HG03064 (cell line): ENCODE data around the gene PPP1R3D.
"Not testable (repeated sequence)": the region's sequence is repeated elsewhere in the genome, so short reads cannot be mapped to it uniquely, and the experiment has no call there.

Source experiments
- ATAC-seq: cut with Tn5 transposase; IDR thresholded peaks from one replicate; pipeline ENCODE4 v1.9.1; 2021; ENCODE audit warnings: low read depth; ENCODE audit not compliant: unreplicated experiment

The PPP1R3D gene, protein sequence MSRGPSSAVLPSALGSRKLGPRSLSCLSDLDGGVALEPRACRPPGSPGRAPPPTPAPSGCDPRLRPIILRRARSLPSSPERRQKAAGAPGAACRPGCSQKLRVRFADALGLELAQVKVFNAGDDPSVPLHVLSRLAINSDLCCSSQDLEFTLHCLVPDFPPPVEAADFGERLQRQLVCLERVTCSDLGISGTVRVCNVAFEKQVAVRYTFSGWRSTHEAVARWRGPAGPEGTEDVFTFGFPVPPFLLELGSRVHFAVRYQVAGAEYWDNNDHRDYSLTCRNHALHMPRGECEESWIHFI

DNA sequence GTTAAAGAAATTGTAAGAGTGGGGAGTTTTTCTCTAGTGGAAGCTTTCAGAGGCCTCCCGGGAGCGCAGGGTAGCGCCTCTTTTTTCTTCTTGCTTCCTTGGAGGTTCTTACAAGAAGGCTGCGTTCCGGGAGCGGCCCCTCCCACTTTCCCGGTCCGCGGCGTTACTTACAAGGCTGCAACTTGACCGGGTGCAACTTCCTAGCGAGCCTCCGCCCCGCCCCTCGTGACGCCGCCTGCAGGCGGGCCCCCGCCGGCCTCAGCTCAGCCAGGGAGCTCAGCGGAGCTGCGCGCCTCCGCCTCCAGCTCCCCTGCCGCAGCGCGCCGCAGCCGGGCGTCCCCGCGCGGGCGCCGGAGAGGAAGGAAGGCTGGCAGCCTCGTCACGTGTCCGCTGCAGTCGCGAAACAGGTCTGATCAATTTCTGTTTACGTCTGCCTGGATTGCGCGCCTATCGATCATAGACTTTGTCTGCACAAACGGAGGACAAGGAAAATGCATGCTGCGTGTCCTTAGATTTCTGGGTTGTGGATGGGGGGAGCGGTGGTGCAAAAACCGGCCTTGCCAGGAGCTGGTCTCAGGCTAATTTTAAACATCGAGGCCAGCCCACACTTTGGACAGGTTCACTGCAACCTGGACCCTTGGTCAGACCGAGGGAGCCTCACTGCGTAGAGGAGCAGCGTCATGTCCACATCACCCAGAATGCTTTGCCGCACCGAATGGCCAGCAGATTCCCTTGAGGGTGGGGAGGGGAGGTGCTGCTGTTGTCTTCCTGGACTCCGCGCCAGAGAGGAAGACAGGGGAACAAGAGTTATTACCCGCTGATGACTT, at the start of gene PPP1R3D, which contains the start of gene FAM217B:
TSS of gene PPP1R3D (minus strand) at position 177 of the 827 bp plus-strand sequence. CDS start 374 bp downstream, outside the sequence.
TSS of gene FAM217B (plus strand) at position 261 of the 827 bp plus-strand sequence. CDS start 3,555 bp downstream, outside the sequence.
- ATAC-seq: peak; percentile 93

DNA sequence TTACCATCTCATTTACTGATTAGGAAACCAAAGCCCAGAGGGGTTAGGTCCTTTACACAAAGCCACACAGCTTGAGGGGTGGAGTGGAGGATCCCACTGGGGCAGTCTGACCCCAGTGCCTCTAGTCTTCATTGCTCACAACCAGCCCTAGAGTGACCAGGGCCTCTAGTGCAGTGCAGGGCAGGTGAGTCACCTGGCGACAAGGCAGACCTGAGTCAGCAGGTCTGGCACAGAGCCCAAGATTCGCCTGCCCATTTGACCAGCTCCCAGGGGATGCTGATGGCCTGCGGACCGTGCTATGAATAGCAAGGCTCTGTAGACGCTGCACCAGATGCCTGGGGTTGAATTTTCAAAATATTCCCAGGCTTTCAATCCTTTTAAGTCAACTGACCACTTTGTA, 48.0 kb upstream of the PPP1R3D start:
- ATAC-seq: no peak

DNA sequence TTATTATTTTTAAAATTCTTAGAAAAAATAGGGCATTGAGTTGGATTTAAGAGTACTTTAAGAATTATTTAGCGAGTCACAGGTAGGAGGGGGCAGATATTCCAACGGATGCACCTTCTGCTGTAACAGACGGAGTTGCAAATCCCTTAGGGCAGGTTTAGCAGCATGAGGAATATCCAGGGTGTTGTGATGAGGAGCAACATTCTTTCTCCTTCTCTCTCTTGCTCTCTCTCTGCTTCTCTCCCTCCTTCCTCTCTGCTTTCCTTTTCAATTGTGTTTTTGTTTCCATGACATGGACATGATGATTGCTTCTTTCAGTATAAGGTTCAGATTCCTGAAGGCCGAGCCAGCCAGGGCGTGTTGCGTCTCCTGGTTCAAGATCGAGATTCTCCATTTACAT, 47.0 kb upstream of the PPP1R3D start:
- no peak for ATAC-seq

DNA sequence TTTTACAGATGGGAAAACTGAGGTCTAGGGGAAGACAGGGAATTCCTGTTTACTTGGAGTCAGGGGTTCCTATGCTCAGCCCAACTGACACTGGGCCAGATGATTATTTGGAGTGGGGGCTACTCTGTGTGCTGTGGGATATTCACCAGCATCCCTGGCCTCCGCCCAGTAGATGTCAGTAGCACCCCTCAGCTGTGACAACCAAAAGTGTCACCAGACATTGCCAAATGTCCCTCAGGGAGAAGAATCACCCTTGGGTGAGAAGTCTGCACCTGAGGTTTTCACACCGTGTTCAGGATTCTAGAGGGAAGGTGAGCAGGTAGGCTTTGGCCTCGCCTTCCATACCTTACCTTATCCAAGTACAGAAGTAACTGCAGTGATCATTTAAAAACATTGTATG, 45.8 kb upstream of the PPP1R3D start:
- ATAC-seq: no peak

DNA sequence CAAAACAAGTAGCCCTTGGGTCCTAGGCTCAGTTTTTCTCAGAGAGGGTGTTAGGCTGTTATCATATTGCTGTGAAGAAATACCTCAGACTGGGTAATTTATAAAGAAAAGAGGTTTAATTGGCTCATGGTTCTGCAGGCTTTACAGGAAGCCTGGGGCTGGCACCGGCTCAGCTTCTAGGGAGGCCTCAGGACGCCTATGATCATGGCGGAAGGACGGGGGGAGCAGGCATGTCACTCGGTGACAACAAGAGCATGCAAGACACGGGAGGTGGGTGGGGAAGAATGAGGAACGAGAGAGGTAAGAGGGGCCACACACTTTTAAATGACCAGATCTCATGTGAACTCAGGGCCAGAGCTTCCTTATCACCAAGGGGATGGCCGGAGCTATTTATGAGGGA, 45.1 kb upstream of the PPP1R3D start:
- no peak for ATAC-seq

DNA sequence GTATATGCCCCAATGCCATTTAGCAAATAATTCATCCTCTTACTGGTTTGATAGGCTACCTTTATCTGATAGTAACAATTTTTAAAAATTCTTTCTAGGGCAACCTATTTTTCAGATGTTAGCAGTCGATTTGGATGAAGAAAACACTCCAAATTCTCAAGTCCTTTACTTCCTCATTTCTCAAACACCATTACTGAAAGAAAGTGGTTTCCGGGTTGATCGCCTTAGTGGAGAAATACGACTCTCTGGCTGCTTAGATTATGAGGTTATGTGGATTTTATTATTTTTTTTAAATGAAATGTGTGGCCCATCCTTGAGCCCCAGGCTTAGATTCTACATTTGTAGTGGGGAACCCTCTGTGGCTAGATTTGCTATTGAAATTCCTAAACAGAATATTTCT, 44.4 kb upstream of the PPP1R3D start:
- ATAC-seq: no peak

DNA sequence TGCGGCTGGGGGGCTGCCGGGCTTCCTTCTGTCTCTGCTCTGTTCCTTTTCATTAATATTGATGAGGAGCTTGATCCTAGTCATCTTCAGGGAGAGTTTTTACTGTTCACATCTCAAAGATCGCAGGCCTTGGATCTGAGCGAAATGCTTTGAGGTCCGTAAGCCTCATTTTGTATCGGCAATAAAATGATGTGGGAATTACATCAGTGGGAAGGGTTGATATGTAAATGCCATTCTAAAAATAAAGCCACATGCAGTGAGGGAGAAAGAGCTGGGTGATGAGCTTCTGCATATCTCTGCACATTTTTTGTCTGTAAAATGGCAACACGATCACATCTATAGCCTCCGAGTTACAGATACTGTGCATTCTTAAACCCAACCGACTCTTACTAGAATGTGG, 43.0 kb upstream of the PPP1R3D start:
- ATAC-seq: no peak

DNA sequence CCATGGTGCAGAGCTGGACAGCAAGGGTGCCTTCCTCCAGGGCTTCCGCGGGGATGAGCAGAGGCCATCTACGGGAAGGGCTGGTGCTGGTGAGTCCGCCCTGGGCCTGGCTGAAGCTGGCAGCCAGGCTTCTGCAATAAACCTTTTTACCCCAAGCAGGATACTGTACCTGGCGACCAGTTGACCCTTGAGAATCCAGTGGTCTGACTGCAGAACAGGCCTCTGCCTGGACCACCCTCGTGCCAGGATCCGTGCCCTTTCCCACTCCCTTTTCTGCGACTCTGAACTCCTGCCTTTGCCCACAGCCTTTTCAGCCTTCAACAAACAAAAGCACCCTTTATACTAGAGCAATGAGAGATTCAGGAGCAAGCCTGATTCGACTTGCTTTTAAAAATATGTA, 37.0 kb upstream of the PPP1R3D start:
- no peak for ATAC-seq

DNA sequence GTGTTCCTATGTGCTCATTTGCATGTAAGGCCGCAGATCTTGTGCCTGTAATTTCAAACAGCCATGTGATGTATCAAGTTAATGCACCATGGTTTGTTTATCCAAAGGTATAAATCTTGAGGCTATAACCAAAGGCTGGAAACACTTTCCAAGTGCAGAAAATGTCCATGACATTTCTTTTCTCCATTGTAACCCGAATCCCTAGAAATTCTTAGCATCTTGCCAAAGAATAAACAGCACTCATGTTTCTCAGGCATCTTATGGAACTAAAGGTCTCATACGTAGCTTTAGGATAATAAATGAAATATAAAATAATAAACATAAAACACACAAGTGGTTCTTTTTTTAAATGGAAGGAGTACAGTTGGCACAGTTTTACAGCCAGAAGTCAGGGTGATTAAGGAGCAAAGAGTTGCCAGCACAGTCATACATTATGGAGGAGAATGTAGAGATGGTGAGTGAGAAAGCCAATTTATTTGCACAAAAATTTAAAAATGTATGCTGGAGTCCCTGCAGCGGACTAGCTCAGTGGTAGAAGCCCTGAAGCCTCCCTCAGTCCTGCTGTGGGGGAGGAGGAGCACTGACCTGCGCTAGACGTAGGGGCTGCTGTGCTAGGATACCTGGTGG, 36.2 kb upstream of the PPP1R3D start:
- ATAC-seq: no peak

DNA sequence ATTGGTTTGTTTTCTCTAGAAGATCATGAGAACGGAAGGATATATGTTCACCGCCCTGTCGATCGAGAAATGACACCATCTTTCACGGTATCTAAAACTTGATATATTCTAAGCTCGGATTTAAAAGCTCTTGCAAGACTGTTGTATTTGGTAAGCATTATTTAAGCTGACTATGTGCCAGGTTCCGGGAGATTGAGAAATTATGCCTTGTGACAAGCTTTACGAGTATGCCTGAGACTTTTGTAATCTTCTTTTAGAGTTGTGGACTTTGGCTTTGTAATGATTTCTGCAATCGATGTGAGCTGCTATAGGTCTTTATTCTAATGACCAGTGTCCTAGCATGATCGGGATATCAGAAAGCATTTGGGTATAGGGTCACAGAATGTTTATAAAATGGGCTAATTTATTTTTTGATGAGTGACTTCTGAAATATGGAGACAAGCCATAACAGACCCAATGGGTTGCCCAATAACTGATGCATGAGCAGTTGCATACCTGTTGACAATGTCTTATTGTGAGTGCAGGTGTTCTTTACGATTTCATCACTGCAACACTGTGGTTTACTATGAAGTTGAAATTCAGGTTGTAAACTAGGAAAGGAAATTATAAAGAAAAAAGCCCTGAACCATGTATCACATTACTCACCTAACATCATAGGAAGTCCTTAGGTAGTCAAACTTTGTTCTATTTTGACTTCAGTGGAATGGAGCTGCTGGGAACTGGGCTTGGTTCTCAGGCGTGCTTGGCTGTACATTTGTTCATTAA, 32.1 kb upstream of the PPP1R3D start:
- no peak for ATAC-seq

DNA sequence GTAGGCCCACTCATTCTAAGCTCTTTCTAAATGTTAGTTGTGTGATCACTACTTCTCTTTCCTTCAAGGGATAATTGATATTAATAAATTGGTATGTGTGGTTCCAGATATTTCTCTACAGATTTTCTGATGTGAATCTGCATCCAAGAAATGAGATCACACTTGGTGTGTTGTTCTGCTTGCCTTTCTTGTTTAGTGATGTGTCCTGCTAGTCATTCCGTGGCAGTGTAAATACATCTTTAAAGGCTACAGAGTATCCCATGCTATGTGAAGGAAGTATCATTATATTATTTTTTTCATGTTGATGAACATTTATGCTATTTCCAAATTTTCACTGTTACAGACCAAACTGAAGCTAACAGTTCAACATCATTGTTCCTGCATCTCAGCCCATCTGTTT, 31.3 kb upstream of the PPP1R3D start:
- no peak for ATAC-seq

DNA sequence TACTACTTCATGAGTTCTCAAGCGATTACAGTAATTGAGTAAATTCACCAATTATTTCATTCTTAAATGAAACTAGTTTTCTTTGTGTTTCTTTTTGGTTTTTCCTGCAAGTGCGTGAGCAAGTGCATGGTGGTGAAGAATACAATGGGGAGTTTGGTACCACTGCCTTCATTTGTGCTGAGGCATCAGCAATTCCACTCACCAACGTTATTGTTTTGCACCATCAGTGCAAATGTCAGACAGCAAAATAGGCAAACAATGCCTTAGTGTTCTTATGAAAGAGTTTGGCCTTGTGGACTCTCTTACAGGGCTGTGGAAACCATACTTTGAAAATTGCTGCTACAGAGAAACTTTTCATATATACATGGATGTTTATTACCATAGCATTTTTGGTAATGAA, 26.3 kb upstream of the PPP1R3D start:
- ATAC-seq: no peak

DNA sequence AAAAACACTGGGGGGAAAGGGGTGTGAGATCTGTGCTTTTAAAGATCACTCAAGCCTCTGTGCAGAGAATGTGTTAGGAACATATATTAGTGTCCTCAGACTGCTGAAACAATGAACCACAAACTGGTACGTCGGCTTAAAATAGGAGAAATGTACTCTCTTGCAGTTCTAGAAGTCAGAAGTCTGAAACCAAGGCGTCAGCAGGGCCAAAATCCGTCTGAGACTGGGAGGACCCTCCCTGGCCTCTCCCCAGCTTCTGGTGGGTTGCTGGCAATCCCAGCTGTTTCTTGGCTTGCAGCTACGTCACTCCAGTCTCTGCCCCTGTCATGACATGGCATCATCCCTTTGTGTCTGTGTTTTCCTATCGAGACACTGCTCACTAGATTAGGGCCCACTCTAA, 22.1 kb upstream of the PPP1R3D start:
- ATAC-seq: no peak

DNA sequence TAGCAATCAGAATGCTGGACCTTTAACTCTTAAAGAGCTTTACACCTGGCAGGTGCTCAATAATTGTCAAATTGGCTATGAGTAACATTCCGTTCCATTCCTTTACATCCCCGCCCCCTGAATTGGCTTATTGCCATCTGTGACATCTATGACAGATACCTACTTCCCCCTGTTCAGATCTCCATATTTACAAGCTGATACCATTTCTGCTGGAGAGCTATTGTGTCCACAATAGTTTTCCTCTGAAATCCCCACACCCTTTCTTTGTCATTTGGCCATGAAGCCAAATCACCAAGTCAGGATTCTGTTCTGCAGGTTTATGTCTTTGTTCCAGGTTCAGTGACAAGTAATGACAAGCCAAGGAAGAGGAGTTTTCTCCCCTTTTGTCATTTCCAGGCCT, 21.3 kb upstream of the PPP1R3D start:
- no peak for ATAC-seq

DNA sequence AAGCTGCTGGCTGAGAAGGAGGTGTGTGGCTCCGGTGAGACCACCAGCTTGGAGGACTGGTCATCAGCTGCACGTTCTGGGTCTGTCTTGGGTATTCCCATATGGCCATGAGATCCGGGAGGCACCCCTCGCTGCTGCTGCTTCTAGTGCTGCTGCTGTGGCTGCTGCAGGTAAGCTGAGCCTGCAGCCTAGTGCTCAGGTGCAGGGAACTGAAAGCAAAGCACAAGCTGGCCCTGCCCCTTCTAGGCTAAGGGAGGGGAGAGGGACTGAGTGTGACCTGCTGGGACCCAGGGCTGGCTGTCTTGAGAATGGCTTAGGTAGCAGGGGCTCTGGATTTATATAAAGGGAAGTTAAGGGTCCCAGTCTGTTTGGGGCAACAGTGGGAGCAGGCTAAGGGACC, 18.5 kb upstream of the PPP1R3D start:
- no peak for ATAC-seq

DNA sequence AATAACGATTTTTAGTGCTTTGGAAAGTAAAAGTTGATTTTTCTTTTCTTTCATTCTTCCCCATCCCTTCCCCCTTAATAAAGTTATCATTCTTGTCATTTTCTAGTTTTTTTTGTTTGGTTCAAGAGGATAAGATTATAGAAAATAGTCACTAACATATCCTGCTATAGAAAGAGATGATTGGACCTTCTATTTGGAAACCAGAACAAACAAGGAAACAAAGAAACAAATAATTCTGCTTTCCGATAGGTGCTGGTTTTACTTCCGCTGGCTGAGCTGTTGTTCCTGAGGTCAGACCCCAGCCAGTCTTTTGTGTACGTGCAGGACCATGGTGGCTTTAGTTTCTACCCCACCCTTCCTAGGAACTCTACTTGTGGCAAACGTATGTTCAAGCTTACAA, 18.0 kb upstream of the PPP1R3D start, which contains the start of gene CDH26:
TSS of gene CDH26 (plus strand) at position 301 of the 400 bp plus-strand sequence. CDS start 304 bp downstream, outside the sequence.
- no peak for ATAC-seq

DNA sequence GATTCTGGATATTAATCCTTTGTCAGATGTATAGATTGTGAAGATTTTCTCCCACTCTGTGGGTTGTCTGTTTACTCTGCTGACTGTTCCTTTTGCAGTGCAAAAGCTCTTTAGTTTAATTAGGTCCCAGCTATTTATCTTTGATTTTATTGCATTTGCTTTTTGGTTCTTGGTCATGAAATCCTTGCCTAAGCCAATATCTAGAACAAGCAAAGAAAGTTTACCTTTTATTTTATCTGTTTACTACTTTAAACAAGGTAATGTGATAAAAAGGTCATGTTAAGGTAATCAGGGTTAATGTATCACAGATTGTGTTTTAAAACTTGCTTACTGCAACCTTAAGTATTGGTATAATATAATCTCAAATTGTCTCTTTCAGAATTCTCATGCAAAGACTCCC, 17.5 kb upstream of the PPP1R3D start:
- not testable (repeated sequence) for ATAC-seq

DNA sequence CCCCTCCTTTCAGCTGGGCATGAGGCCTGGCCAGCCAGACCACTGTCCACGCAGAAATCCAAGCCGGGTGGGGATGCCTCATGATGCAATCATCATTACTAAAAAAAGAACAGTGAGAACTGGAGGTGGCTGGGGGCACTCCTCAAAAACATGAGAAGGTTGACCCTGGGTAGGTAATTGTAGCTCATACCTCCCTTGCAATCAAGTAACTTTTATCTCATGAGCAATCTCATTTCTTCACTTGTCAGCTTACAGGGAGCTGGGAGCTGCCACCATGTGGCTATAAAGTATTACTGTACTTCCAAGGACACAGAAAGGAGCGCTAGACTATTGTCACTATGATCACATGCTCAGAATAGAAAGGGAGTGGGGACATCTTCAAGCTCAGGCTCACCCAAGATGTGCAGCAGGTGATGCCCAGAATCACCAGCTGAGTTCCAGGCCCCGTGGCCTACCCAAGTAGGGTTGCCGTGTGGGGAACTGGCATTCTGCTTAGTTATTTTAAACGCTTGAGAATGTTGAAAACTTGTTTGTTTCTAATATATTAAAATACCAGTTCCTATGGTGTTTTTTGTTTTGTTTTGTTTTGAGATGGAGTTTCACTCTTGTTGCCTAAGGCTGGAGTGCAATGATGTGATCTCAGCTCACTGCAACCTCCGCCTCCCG, 15.2 kb upstream of the PPP1R3D start:
- no peak for ATAC-seq

DNA sequence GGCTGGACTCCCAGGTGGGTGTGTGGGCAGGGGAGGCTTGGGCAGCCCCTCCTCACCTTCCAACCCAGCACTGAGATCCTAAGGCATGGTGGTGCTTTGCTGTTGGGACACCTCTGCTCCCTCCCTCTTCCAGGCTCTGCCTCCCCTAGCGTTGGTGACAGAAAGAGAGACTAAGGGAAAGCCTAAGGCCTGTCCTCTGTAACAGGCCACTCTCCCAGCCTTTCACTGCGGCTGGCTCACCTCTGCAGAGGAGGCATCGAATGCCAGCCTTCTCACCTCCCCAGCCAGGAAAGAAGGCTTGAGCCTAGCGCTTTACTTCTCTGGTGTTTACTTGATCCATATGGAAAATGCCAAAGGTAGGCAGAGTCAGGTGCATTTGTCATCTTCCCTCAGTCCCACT, 14.6 kb upstream of the PPP1R3D start:
- no peak for ATAC-seq

DNA sequence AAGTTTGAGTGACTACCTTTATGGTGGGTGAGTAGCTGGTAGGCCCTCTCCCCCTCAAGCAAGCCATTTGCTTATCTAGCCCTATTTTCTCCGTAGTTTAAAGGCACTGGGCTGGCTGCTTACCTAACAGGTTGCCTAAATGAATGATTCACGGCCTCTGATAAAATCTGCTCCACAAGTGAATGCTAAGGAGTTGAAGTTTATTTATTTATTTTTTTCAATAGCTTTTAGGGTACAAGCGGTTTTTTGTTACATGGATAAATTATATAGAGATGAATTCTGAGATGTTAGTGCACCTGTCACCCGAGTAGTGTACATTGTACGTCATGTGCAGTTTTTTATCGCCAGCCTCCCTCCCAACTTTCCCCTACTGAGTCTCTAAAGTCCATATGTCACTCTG, 9.8 kb upstream of the PPP1R3D start:
- no peak for ATAC-seq
